Tibial nerve (tissue), 4 donors: ENCODE measurements around the gene DEFB129.

ENCODE experiments used
- CTCF ChIP-seq, 5 experiments: fragments of 200-600 bp in 3 of 5; fragments of 450-650 bp in 2 of 5; sonication (generic) in 3 of 5; IDR thresholded peaks; one replicate each; pipeline ENCODE4 v1.5.1; 2016 to 2019; ENCODE audit warnings: antibody characterized with exemption in 5 of 5, mild to moderate bottlenecking in 3 of 5, moderate library complexity in 2 of 5
- EP300 ChIP-seq, 2 donors: sonication (generic); formaldehyde crosslinking; IDR thresholded peaks; one replicate each; pipeline ENCODE4 v1.6.1; 2017; ENCODE audit warnings: antibody characterized with exemption in 2 of 2, mild to moderate bottlenecking in 1 of 2
- POLR2A ChIP-seq, 2 donors: fragments of 450-650 bp; IDR thresholded peaks; one replicate each; pipeline ENCODE4 v1.6.1; 2017; ENCODE audit warnings: antibody characterized with exemption in 2 of 2, mild to moderate bottlenecking in 2 of 2, moderate library complexity in 2 of 2

GRCh38 chr20:198225-198624 lies 28.8 kb upstream of the DEFB129 start:
- no peak for TF ChIP-seq CTCF (IDR thresholded peaks at IDR 0.05)
- no peak for TF ChIP-seq EP300 (IDR thresholded peaks at IDR 0.05)
- no peak for TF ChIP-seq POLR2A (IDR thresholded peaks at IDR 0.05)
